Fibroblast of lung (primary cell): ENCODE data around the gene CERS6. TPM values are rescaled to one million over a fixed set of nuclear protein-coding genes. Genes with fewer than 3 reads are reported as not detected.

ENCODE experiments used
- DNase-seq, 2 donors: peaks; one replicate each; pipeline versions ENCODE4 v3.0.0 to v3.0.0-alpha.2; 2010; ENCODE audit warnings: low read depth in 2 of 2
- H2AFZ ChIP-seq: 2 replicates; pipeline ENCODE4 v1.5.1; 2012; ENCODE audit warnings: low read length, control low read depth, inconsistent platforms
- H3K27ac ChIP-seq: 2 replicates; pipeline ENCODE4 v1.5.1; 2011; ENCODE audit warnings: low read length, control low read depth; ENCODE audit not compliant: insufficient read depth
- H3K27me3 ChIP-seq: 2 replicates; pipeline ENCODE4 v1.5.1; 2011; ENCODE audit warnings: mild to moderate bottlenecking, low read length; ENCODE audit not compliant: control insufficient read depth, insufficient read depth
- H3K36me3 ChIP-seq: 2 replicates; pipeline ENCODE4 v1.5.1; 2011; ENCODE audit warnings: low read length; ENCODE audit not compliant: control insufficient read depth, insufficient read depth
- H3K4me1 ChIP-seq: 2 replicates; pipeline ENCODE4 v1.5.1; 2011; ENCODE audit warnings: low read length; ENCODE audit not compliant: control insufficient read depth, insufficient read depth; ENCODE audit errors: extremely low read depth
- H3K4me2 ChIP-seq: 2 replicates; pipeline ENCODE4 v1.5.1; 2011; ENCODE audit warnings: low read length, control low read depth; ENCODE audit not compliant: insufficient read depth; ENCODE audit errors: extremely low read depth
- H3K4me3 ChIP-seq, 4 experiments: fragments of 200-600 bp in 1 of 4; sonication (generic) in 1 of 4; replicated peaks in 1 of 4; 2 replicates each; pipeline ENCODE4 v1.5.1; 2011 to 2016; ENCODE audit warnings: low read length in 4 of 4, low read depth in 3 of 4, mild to moderate bottlenecking in 3 of 4, control low read depth in 2 of 4, inconsistent platforms in 1 of 4, mixed read lengths in 1 of 4; ENCODE audit not compliant: insufficient read depth in 1 of 4; ENCODE audit errors: control extremely low read depth in 1 of 4
- H3K79me2 ChIP-seq: 2 replicates; pipeline ENCODE4 v1.5.1; 2012; ENCODE audit warnings: mild to moderate bottlenecking, low read length, inconsistent platforms; ENCODE audit not compliant: control insufficient read depth, insufficient read depth
- H3K9ac ChIP-seq: 2 replicates; pipeline ENCODE4 v1.5.1; 2011; ENCODE audit warnings: mild to moderate bottlenecking, low read length, control low read depth; ENCODE audit not compliant: insufficient read depth
- H3K9me3 ChIP-seq: 2 replicates; pipeline ENCODE4 v1.5.1; 2012; ENCODE audit warnings: low read depth, low read length; ENCODE audit not compliant: control insufficient read depth, insufficient read depth
- H4K20me1 ChIP-seq: 2 replicates; pipeline ENCODE4 v1.5.1; 2011; ENCODE audit warnings: low read length; ENCODE audit not compliant: control insufficient read depth, insufficient read depth; ENCODE audit errors: extremely low read depth
- CTCF ChIP-seq, 2 donors: IDR thresholded peaks in 1 of 2; conservative IDR thresholded peaks in 1 of 2; 1 replicate in 1 of 2; 2 replicates in 1 of 2; pipeline ENCODE4 v1.5.1; 2011 to 2012; ENCODE audit warnings: low read length in 2 of 2, control low read depth in 1 of 2, inconsistent platforms in 1 of 2, low read depth in 1 of 2, mild to moderate bottlenecking in 1 of 2
- EZH2 ChIP-seq: IDR thresholded peaks from 2 replicates; pipeline ENCODE4 v1.5.1; 2012; ENCODE audit warnings: low read length, control low read depth, mild to moderate bottlenecking; ENCODE audit errors: missing control alignments
- polyA plus RNA-seq, 2 donors: library from polyadenylated mRNA; depleted of rRNA in 1 of 2; stranded (reverse) in 1 of 2; unstranded in 1 of 2; fragments of >200 nt; gene quantifications; 2 replicates each; pipeline ENCODE4 v1.2.1, GENCODE V29; 2011 to 2012; ENCODE audit warnings: missing spikeins in 1 of 2
- total RNA-seq: library from RNA; depleted of rRNA; stranded (reverse); fragments of >200 nt; gene quantifications from 2 replicates; pipeline ENCODE4 v1.2.1, GENCODE V29; 2014

The CERS6 gene
- total and polyA plus RNA-seq, 2 donors (not counting 1 experiment from before 2014, with no cell fraction given) = 7.2 to 16.5 TPM

GRCh38 chr2:168814939-168815907 lies 359.2 kb downstream of the CERS6 start:
- H4K20me1 ChIP-seq = no peaks in the 10 kb centered on the region
- no peaks in the 10 kb centered on the region for H3K4me1 ChIP-seq
- H3K4me3 ChIP-seq = no peak overlapping the region
- no peak overlapping the region for H3K27ac ChIP-seq
- H3K27me3 ChIP-seq = no peaks in the 10 kb centered on the region
- H3K9ac ChIP-seq = no peak overlapping the region
- H3K4me2 ChIP-seq = no peak overlapping the region
- H2AFZ ChIP-seq = no peak overlapping the region
- TF ChIP-seq CTCF (conservative IDR thresholded peaks at IDR 0.05 in 1 of 2, IDR thresholded peaks at IDR 0.05 in 1 of 2; ENCODE audit: low read depth in 1 of 2, low read length in 2 of 2) (no peak), EZH2 (no peak)
- DNase-seq = peak in 1 of 2 donors; percentile 23
- no peaks in the 10 kb centered on the region for H3K79me2 ChIP-seq
- no peaks in the 10 kb centered on the region for H3K36me3 ChIP-seq
- H3K9me3 ChIP-seq = no peaks in the 10 kb centered on the region

GRCh38 chr2:168816369-168816768 lies 360.3 kb downstream of the CERS6 start:
- no peak for TF ChIP-seq CTCF (conservative IDR thresholded peaks at IDR 0.05 in 1 of 2, IDR thresholded peaks at IDR 0.05 in 1 of 2; ENCODE audit: low read depth in 1 of 2, low read length in 2 of 2)
- TF ChIP-seq EZH2 = no peak
- H4K20me1 ChIP-seq = no peaks in the 10 kb centered on the region
- peak; percentile 80 to 93 for DNase-seq
- H3K79me2 ChIP-seq = no peaks in the 10 kb centered on the region
- no peaks in the 10 kb centered on the region for H3K36me3 ChIP-seq
- H3K4me3 ChIP-seq = no peak overlapping the region
- no peaks in the 10 kb centered on the region for H3K4me1 ChIP-seq
- no peak overlapping the region for H3K9ac ChIP-seq
- H3K9me3 ChIP-seq = no peaks in the 10 kb centered on the region
- no peak overlapping the region for H3K27ac ChIP-seq
- H2AFZ ChIP-seq = no peak overlapping the region
- no peak overlapping the region for H3K4me2 ChIP-seq
- H3K27me3 ChIP-seq = no peaks in the 10 kb centered on the region

- H3K4me3 ChIP-seq = no peak overlapping the region
These were observed 363.1 kb downstream of the CERS6 start for GRCh38 chr2:168819050-168819715.

More at GRCh38 chr2:168819050-168819715, 363.1 kb downstream of the CERS6 start:
- Histone ChIP-seq H3K9ac (no peak overlapping the region), H3K9me3 (no peaks in the 10 kb centered on the region), H4K20me1 (no peaks in the 10 kb centered on the region), H3K27ac (no peak overlapping the region), H3K79me2 (no peaks in the 10 kb centered on the region), H3K4me2 (no peak overlapping the region), H2AFZ (no peak overlapping the region), H3K36me3 (no peaks in the 10 kb centered on the region), H3K27me3 (no peaks in the 10 kb centered on the region), H3K4me1 (no peaks in the 10 kb centered on the region)
- no peak for DNase-seq
- TF ChIP-seq EZH2 (no peak), CTCF (conservative IDR thresholded peaks at IDR 0.05 in 1 of 2, IDR thresholded peaks at IDR 0.05 in 1 of 2; ENCODE audit: low read depth in 1 of 2, low read length in 2 of 2) (no peak)
